Activated CD4-positive, alpha-beta T cell treated with anti-CD3 and anti-CD28 coated beads for 48 hours (primary cell): Measurements from ENCODE around the gene SORBS2.

Experiments
- DNase-seq: peaks from one replicate; pipeline ENCODE4 v3.0.0-alpha.2; 2020

SORBS2 gene

GRCh38 chr4:185800266-185800945, 11.6 kb downstream of the SORBS2 start:
- DNase-seq, result no peak

DNA sequence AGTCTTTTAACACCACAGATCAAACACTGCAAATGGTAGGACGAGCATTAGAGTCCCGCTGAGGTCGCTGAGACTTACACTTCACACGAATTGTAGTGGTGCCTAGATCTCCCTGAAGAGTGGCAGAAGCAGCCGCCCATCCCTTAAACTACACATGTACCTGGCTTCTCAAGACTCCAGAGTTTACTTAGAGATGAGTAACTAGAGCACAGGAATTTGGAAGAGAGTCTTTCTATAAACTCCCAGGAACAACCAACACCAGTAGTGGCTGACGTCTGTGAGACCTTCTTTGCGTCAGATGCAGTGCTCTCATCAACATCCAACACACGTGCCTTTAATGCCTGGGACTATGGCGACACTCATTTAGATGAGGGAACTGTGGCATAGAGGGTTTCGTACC, 12.6 kb downstream of the SORBS2 start:
- DNase-seq, result no peak

GRCh38 chr4:185797596-185798338, 14.2 kb downstream of the SORBS2 start:
- DNase-seq, result no peak

- DNase-seq, result no peak
Measured at GRCh38 chr4:185797018-185797417, 15.0 kb downstream of the SORBS2 start.

- DNase-seq, result no peak
Measured at GRCh38 chr4:185796176-185796575, 15.8 kb downstream of the SORBS2 start.

GRCh38 chr4:185794637-185795036, 17.4 kb downstream of the SORBS2 start:
- DNase-seq, result no peak

DNA sequence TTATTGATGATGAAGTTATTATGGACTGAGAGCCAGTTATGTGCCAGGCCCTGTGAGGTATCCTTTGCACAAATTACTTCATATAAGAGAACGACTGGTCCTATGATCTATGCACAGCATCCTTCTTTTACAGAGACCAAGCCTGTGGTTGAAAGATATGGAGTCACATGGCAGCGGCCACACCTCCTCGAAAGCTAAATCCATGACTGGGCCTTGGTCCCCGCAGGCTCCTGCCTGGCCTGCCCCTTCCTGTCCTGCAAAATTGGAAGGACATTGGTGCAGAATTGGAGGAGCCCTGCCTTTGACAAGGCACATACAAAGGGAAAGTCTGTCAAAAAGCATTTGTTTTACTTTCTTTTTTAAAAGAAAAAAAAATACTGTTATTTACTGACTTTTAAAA, 18.3 kb downstream of the SORBS2 start:
- no peak for DNase-seq

GRCh38 chr4:185793116-185793485, 18.9 kb downstream of the SORBS2 start:
- DNase-seq, result no peak

DNA sequence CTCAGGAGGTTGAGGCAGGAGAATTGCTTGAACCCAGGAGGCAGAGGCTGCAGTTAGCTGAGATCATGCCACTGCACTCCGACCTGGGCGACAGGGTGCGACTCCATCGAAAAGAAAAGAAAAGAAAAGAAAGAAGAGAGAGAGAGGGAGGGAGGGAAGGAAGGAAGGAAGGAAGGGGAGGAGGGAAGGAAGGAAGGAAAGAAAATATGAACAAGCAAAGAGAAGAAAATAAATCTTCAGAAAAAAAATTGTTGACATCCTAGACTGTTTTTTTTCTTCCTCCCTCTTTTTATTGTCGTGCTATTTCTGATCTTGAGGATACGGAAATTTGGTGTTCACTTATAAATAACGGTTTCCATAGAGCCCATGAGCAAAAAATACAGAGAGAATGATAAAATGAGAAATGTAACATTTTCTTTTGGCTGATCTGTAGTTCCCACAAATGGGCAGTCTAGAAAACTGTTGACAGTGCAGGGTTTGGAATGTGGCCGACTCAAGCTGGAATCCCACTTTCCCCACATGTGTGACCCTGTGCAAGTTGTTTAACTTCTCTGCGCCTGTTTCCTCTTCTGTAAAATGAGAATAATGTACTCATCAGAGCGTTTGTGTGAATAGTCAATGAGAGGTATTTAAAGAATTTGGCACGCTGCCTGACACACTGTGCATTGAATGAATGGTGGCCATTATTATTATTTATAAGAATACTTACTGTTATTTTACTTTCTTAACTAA, 19.4 kb downstream of the SORBS2 start:
- no peak for DNase-seq

- DNase-seq, result no peak
Measured at GRCh38 chr4:185787926-185788679, 23.9 kb downstream of the SORBS2 start.

- no peak for DNase-seq
Measured at GRCh38 chr4:185786422-185786821, 25.6 kb downstream of the SORBS2 start.

DNA sequence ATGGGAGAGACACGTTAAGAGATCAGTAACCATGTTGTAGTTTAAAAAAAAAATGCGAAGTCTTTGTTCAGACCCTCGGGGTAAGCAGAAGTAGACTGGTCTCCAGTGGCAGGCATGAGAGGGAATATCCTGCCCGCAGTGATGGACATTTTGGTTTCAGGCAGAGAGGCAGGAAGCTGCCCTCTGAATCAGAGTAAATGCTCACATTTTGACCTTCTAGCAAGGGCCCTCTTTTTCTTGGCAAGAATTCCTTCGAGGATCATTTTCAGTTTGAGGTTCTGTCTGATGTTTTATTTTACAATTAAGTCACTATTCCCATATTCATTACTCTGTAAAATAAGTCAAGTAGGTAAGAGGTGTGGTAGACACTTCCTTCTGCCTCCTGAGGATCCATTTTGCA, 28.4 kb downstream of the SORBS2 start:
- DNase-seq, result no peak

- no peak for DNase-seq
Measured at GRCh38 chr4:185782523-185782922, 29.5 kb downstream of the SORBS2 start.

DNA sequence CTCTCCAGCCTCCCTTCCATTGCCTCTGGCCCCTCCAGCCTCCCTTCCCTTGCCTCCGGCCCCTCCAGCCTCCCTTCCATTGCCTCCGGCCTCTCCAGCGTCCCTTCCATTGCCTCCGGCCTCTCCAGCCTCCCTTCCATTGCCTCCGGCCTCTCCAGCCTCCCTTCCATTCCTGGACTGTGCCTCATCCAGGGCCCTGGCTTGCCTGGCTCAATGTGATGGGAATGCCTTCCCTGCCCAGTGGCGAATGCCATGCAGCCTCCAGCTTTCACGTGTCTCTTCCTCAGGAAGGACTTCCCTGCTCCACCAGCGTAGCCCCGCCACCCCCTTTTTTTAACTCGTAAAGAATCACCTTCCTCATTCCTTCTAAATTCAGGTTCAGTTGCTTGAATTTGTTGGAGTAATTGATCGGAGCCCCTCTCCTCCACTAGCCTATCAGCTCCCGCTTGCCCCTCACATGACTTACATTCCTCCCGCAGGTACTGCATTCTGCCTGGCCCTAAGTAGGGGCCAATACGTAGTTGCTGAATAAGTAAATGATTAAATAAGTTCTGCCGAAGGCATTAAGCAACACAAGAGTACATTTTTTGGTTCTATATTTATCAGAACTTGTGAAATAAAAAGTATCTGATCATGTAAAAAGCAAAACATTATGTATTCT, 30.3 kb downstream of the SORBS2 start:
- DNase-seq, result no peak

GRCh38 chr4:185780472-185780871, 31.5 kb downstream of the SORBS2 start:
- no peak for DNase-seq

GRCh38 chr4:185779517-185779916, 32.5 kb downstream of the SORBS2 start:
- DNase-seq, result no peak

DNA sequence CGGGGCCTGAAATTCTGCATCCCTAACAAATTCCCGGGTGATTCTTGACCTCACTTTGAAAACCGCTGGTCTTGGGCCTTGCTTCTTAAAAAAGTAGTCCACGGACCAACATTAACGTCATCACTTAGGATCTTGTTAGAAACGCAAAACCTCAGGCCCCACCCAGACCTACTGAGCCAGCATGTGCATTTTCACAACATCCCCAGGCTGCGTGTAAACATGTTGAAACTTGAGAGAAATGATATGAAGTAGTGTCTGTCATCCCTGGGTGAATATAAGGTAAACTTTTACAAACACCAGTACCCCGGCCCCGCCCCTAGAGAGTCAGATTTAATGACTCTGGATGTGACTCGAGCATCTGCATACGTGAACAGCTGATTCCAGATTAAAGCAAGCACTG, 33.7 kb downstream of the SORBS2 start:
- DNase-seq, result no peak

DNA sequence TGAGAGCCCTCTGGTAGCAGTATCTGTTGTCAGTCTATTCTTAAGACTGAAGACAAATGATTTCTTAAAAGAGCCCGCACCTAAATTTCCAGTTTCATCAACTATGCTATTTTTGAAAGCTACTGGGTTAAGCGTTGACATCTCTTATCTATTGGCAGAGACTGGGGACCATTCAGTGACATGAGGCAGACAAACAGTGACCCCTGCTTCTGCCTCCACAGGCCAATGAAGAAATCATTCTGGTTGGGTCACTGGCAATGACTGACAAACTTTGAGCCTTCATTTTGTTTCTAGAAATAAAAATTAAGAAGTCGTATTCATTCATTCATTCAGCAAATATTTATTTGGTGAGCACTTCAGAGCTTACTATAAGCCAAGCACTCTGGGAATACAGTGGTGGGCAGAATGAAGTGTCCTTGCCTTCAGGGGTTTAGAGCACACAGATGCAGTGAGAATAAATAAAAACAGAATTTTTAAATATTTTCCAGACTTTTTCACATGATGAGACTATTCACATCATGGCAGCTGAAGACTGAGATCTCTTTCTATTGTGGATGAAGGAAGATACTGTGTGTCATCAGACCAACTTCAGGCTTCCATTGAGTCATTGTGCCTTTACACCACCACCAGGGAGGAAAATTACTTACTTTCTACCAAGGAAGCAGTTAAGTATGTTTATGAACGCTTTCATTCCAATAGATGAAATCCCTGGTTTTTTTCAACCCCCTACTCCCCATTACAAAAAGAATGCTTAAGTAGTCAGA, 36.0 kb downstream of the SORBS2 start:
- no peak for DNase-seq

DNA sequence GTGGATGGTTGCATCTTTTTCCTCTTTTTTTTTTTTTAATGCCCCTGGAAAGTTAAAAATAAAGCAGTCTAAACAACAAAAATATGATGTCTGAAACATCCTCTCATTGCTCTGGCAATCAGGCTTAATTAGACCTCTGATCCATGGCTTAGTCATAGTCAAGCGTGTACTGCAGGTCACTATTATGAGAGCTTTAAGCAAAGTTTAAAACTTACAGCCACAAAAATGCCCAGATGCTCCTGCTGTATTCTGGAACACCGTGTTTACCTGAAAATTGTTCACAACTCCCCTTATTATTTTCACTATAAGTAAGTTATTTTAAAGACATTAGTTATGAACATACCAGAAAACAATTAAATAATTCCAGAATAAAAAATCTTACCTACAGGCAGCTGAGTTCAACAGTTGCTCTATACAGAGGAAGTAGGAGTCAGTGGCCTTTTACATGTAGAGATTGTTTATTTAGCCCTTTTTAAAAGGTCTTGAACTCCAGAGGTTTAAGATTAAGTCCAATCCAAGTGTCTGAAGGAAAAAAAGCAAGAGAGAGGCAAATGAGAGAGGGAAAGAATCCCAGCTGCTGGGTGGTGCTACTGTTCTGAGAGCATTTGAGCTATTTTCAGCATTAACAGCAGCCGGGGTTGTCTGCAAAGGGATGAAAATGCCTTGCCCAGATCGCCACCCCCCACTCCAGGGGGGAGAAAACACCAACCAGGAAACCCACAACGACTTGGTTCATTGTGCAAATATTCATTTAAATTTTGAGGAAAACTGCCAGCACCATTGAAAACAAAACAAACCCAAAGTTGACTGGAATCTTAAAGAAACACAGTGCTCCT, 36.9 kb downstream of the SORBS2 start:
- DNase-seq, result no peak

DNA sequence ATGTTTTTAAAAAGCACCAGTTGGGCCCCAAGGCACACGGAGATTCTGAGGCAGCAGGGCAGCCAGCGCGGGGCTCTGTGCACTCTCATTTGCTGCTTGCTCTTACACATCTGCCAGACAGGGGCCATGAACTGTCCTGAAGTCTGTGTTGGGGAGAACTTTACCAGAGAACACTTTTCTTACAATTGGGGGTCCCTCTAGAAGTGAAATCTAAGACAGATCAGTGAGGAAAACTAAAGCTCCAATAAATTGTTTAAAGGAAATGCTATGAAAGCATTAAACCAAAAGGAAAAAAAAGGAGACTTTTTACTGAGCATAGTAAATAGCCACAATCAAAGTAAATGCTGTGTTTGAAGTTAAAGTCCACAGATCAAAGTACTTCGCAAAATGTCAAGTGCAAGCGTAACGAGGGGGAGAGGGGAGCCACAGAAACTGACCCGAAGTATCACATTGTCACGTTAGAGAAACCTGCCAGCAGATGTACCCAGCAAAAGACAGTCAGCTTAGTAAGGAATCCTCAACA, 37.8 kb downstream of the SORBS2 start:
- no peak for DNase-seq

DNA sequence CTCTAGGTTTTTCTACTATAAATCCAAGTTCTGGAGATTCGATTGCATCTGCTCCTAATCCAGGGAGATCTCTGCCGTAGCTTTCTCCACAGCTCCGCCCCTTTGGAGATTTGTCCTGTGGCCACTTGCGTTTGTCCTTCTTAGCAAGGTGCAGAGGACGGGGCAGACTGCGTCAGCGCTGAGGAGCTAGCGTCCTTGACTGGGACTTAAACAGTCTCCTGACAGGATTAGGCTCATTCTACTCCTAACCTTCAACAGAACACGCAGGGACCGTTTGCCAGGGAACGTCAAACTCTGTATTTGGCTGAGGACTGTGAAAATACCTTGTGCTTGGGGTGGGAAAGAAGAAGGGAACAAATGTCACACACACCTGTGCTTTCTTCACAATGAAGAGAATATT, 38.6 kb downstream of the SORBS2 start:
- DNase-seq, result no peak
